A549 (cell line): ENCODE measurements around the gene THSD7A. TPM values are rescaled to one million over a fixed set of nuclear protein-coding genes. Genes with fewer than 3 reads are reported as not detected.

Source experiments
- ATAC-seq, 2 experiments: fragments of 200-7000 bp in 1 of 2; fragments of >200 bp in 1 of 2; cut with Nextera tagmentation in 1 of 2; cut with Tn5 transposase in 1 of 2; 3 replicates each; pipeline versions ENCODE4 v1.8.0 to v1.9.1; 2018 to 2020; ENCODE audit warnings: mild to moderate bottlenecking in 1 of 2, moderate library complexity in 1 of 2
- CTCF ChIA-PET: fragments of 300-600 bp; sonication (Branson Sonifier 250); formaldehyde crosslinking; extraction: SDS; loops from one replicate; lab custom pipeline; 2021; ENCODE audit warnings: antibody characterized with exemption, inconsistent platforms; lab: Yijun Ruan, JAX
- POLR2A ChIA-PET: fragments of 350-600 bp; formaldehyde crosslinking; extraction: SDS; loops from one replicate; lab custom pipeline; 2021; ENCODE audit warnings: antibody characterized with exemption, inconsistent platforms; lab: Yijun Ruan, JAX
- DNase-seq, 2 experiments: peaks; one replicate each; pipeline versions ENCODE4 v3.0.0 to v3.0.0-alpha.2; 2011 to 2016; ENCODE audit warnings: low read depth in 1 of 2, low spot score in 1 of 2
- FAIRE-seq: peaks from 2 replicates; lab custom pipeline; 2011; peaks lifted over from hg19 to GRCh38; lab: Jason Lieb, UNC
- H3K27ac ChIP-seq, 2 experiments: fragments of >200 bp; sonication (Bioruptor Twin); formaldehyde crosslinking; 3 replicates each; pipeline ENCODE4 v1.5.1; 2016 to 2017
- H3K4me1 ChIP-seq: fragments of >200 bp; sonication (Bioruptor Twin); formaldehyde crosslinking; 3 replicates; pipeline ENCODE4 v1.6.1; 2016
- H3K4me2 ChIP-seq: fragments of >200 bp; sonication (Bioruptor Twin); formaldehyde crosslinking; 3 replicates; pipeline ENCODE4 v1.6.1; 2016
- H3K4me3 ChIP-seq: fragments of >200 bp; sonication (Bioruptor Twin); formaldehyde crosslinking; 3 replicates; pipeline ENCODE4 v1.5.1; 2016
- H3K9me3 ChIP-seq: fragments of >200 bp; sonication (Bioruptor Twin); formaldehyde crosslinking; 3 replicates; pipeline ENCODE4 v1.6.1; 2016
- CBX2 ChIP-seq: fragments of 200-600 bp; sonication (generic); IDR thresholded peaks from 2 replicates; pipeline ENCODE4 v1.6.1; 2016; ENCODE audit warnings: low read depth, mild to moderate bottlenecking, borderline replicate concordance
- CHD4 ChIP-seq: fragments of 200-600 bp; sonication (generic); IDR thresholded peaks from 2 replicates; pipeline ENCODE4 v1.6.1; 2016; ENCODE audit warnings: antibody characterized with exemption, mild to moderate bottlenecking, borderline replicate concordance
- EHF ChIP-seq: fragments of 250-450 bp; sonication (Bioruptor Pico); IDR thresholded peaks from 2 replicates; pipeline ENCODE4 v1.5.0; 2020; ENCODE audit warnings: mild to moderate bottlenecking
- EHMT2 ChIP-seq: fragments of 200-600 bp; sonication (generic); IDR thresholded peaks from 2 replicates; pipeline ENCODE4 v1.6.1; 2016; ENCODE audit warnings: antibody characterized with exemption, low read depth, mild to moderate bottlenecking, moderate library complexity
- FOSB ChIP-seq: fragments of 250-450 bp; sonication (Bioruptor Pico); IDR thresholded peaks from 2 replicates; pipeline ENCODE4 v1.5.0; 2020; ENCODE audit warnings: mild to moderate bottlenecking, moderate library complexity
- FOXS1 ChIP-seq: fragments of 250-450 bp; sonication (Bioruptor Pico); IDR thresholded peaks from 2 replicates; pipeline ENCODE4 v1.5.0; 2020; ENCODE audit warnings: mild to moderate bottlenecking, moderate library complexity
- HOXB13 ChIP-seq: fragments of 250-450 bp; sonication (Bioruptor Pico); IDR thresholded peaks from 2 replicates; pipeline ENCODE4 v1.5.0; 2020; ENCODE audit warnings: low read depth, mild to moderate bottlenecking, moderate library complexity
- JUN ChIP-seq, 2 experiments: fragments of >200 bp; sonication (Bioruptor Twin); formaldehyde crosslinking; IDR thresholded peaks; 2 replicates in 1 of 2; 3 replicates in 1 of 2; pipeline ENCODE4 v1.6.1; 2016 to 2017
- KDM1A ChIP-seq: fragments of 200-600 bp; sonication (generic); IDR thresholded peaks from 2 replicates; pipeline ENCODE4 v1.6.1; 2016; ENCODE audit warnings: low read depth, mild to moderate bottlenecking
- KDM5A ChIP-seq: fragments of 200-600 bp; sonication (generic); IDR thresholded peaks from 2 replicates; pipeline ENCODE4 v1.6.1; 2016; ENCODE audit warnings: antibody characterized with exemption, mild to moderate bottlenecking
- MAFK ChIP-seq: fragments of 450-650 bp; IDR thresholded peaks from 2 replicates; pipeline ENCODE4 v1.6.1; 2014; ENCODE audit not compliant: partially characterized antibody
- MYC ChIP-seq: IDR thresholded peaks from 2 replicates; pipeline ENCODE4 v1.6.1; 2012; ENCODE audit warnings: mild to moderate bottlenecking, inconsistent platforms, low read length, improper control_type of control experiment, borderline replicate concordance
- NFE2L2 ChIP-seq: fragments of 150-350 bp; conservative IDR thresholded peaks from 2 replicates; pipeline ENCODE4 v1.6.1; 2014; ENCODE audit warnings: low read length
- NR3C1 ChIP-seq: fragments of >200 bp; sonication (Bioruptor Twin); formaldehyde crosslinking; IDR thresholded peaks from 3 replicates; pipeline ENCODE4 v1.6.1; 2017
- POLR2A ChIP-seq: IDR thresholded peaks from 2 replicates; pipeline ENCODE4 v1.6.1; 2012; ENCODE audit warnings: mild to moderate bottlenecking, low read length
- POLR2AphosphoS2 ChIP-seq: conservative IDR thresholded peaks from 2 replicates; pipeline ENCODE4 v1.6.1; 2012; ENCODE audit warnings: low read length, improper control_type of control experiment, inconsistent platforms
- RCOR1 ChIP-seq: fragments of 150-350 bp; IDR thresholded peaks from 2 replicates; pipeline ENCODE4 v1.6.1; 2014; ENCODE audit warnings: antibody characterized with exemption, low read length, low read depth
- TFCP2L1 ChIP-seq: fragments of 250-450 bp; sonication (Bioruptor Pico); IDR thresholded peaks from 2 replicates; pipeline ENCODE4 v1.5.0; 2021; ENCODE audit warnings: mild to moderate bottlenecking
- TP53 ChIP-seq: fragments of 250-450 bp; sonication (Bioruptor Pico); IDR thresholded peaks from 2 replicates; pipeline ENCODE4 v1.5.0; 2021; ENCODE audit warnings: mild to moderate bottlenecking, moderate library complexity
- ZC3H11A ChIP-seq: fragments of 450-650 bp; IDR thresholded peaks from 2 replicates; pipeline ENCODE4 v1.6.1; 2014; ENCODE audit warnings: antibody characterized with exemption, mild to moderate bottlenecking
- ZSCAN20 ChIP-seq: fragments of 250-450 bp; sonication (Bioruptor Pico); IDR thresholded peaks from 2 replicates; pipeline ENCODE4 v1.8.0; 2022; ENCODE audit warnings: mild to moderate bottlenecking, moderate library complexity
- WGBS: methylation state at CpG from one replicate; pipeline ENCODE4 v1.1.6; 2017; ENCODE audit errors: missing lambda C conversion rate; 5-methylcytosine and 5-hydroxymethylcytosine counted together
- polyA plus RNA-seq, 4 experiments: library from polyadenylated mRNA; depleted of rRNA in 3 of 4; stranded (reverse); fragments of >200 nt; fragmentation: RNase III in 1 of 4; extraction: RNeasy Plus Mini Kit Qiagen cat#74134 plus additional on column Dnase treatment in 1 of 4; gene quantifications; 2 replicates in 3 of 4; 3 replicates in 1 of 4; pipeline ENCODE4 v1.2.3, GENCODE V29; 2011 to 2017
- TF ChIP-seq, protein P1 (sequence below): IDR thresholded peaks from 2 replicates; pipeline ENCODE4 v1.6.1; 2012; ENCODE audit warnings: low read depth, borderline replicate concordance
- TF ChIP-seq, protein P2 (sequence below): fragments of 150-350 bp; IDR thresholded peaks from 2 replicates; pipeline ENCODE4 v1.6.1; 2014; ENCODE audit warnings: low read depth, mild to moderate bottlenecking, low read length
- TF ChIP-seq, protein P3 (sequence below): fragments of 250-450 bp; sonication (Bioruptor Pico); IDR thresholded peaks from 2 replicates; pipeline ENCODE4 v1.5.0; 2020; ENCODE audit warnings: low read depth, mild to moderate bottlenecking, moderate library complexity
- TF ChIP-seq, protein P4 (sequence below): fragments of >200 bp; sonication (Bioruptor Twin); formaldehyde crosslinking; IDR thresholded peaks from 3 replicates; pipeline ENCODE4 v1.6.1; 2016
- TF ChIP-seq, protein P5 (sequence below): fragments of 250-450 bp; sonication (Bioruptor Pico); IDR thresholded peaks from 2 replicates; pipeline ENCODE4 v1.5.0; 2021; ENCODE audit warnings: mild to moderate bottlenecking, moderate library complexity, borderline replicate concordance
- TF ChIP-seq, protein P6 (sequence below): fragments of >200 bp; sonication (Bioruptor Twin); formaldehyde crosslinking; IDR thresholded peaks from 3 replicates; pipeline ENCODE4 v1.5.1; 2016

The THSD7A gene
- polyA plus RNA-seq, 2 of the 4 experiments (the other 2 are of a cell fraction): 5.7 to 11.8 TPM

DNA sequence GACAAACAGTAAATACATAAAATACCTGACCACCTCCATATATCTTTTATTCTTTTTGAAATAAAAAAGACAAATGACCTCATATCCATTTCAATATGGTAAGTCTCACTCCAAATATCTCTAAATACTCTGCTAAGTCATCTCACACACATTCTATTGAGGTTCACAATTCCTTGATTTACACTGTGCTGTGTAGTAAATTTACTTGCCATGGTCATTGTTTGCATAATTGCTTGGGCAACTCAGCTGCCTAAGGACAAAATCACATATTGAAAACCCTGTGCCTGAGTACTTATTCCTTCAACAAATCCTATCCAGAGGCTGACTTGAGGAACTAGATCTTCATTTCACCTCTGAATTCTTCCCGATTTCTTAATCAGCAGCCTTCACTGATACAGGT is 176.4 kb downstream of the THSD7A start:
- FAIRE-seq: peak; percentile 32
- peak in 1 of 2 experiments; percentile 39 for DNase-seq
- no peak for TF ChIP-seq POLR2AphosphoS2
- TF ChIP-seq NR3C1: no peak
- no peak for TF ChIP-seq ZSCAN20 (CRISPR knock-in tag)
- TF ChIP-seq RCOR1: no peak
- TF ChIP-seq, protein P1, sequence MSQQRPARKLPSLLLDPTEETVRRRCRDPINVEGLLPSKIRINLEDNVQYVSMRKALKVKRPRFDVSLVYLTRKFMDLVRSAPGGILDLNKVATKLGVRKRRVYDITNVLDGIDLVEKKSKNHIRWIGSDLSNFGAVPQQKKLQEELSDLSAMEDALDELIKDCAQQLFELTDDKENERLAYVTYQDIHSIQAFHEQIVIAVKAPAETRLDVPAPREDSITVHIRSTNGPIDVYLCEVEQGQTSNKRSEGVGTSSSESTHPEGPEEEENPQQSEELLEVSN: no peak
- TF ChIP-seq CBX2: no peak
- TF ChIP-seq MAFK: no peak
- TF ChIP-seq, protein P2, sequence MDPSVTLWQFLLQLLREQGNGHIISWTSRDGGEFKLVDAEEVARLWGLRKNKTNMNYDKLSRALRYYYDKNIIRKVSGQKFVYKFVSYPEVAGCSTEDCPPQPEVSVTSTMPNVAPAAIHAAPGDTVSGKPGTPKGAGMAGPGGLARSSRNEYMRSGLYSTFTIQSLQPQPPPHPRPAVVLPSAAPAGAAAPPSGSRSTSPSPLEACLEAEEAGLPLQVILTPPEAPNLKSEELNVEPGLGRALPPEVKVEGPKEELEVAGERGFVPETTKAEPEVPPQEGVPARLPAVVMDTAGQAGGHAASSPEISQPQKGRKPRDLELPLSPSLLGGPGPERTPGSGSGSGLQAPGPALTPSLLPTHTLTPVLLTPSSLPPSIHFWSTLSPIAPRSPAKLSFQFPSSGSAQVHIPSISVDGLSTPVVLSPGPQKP: no peak
- TF ChIP-seq MYC: no peak
- TF ChIP-seq POLR2A: no peak
- TF ChIP-seq FOSB (CRISPR knock-in tag): no peak
- TF ChIP-seq EHF (CRISPR knock-in tag): no peak
- Histone ChIP-seq H3K4me2 (peak overlapping the region; percentile 66), H3K4me1 (peaks cover 40% of the 10 kb centered on the region), H3K9me3 (no peaks in the 10 kb centered on the region), H3K27ac (peak overlapping the region; percentile 51 to 65; a peak in 4 of 6 replicates), H3K4me3 (no peak overlapping the region)
- peak in 1 of 2 experiments; percentile 29; a peak in 2 of 6 replicates for ATAC-seq
- ChIA-PET POLR2A (no interaction called here), CTCF (interaction anchor here (1.5 kb wide), 1 partner anchor 26 kb away, joined by 3 read pairs; no protein-coding TSS in a partner anchor)
- WGBS: 38% methylated on average over 1 of the region's 1 CpG

DNA sequence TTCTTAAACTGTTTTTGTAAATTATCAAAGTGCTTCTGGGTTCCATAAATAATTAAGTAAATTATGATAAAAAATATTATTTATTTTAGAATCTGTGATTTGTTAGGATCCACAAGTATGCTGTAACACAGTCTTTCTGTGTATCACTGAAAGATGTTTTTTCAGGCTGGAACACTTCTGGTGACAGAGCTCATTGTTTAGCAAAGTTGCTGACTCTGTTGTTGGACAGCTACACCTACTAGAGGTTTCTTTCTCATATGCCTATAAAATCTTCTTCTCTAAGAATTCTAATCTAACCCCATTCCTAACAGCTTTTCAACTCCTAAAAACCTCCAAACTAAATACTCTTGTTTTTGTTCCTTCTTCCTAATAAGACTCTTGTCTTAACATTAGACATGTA is 176.8 kb downstream of the THSD7A start:
- peak overlapping the region; percentile 33 to 51; a peak in 3 of 6 replicates for H3K27ac ChIP-seq
- CTCF ChIA-PET: interaction anchor here (1.5 kb wide), 1 partner anchor 26 kb away, joined by 3 read pairs; no protein-coding TSS in a partner anchor
- POLR2A ChIA-PET: no interaction called here
- FAIRE-seq (no peak), ATAC-seq (0 out of 6 replicates have a peak, but pooled peaks of 1 of the 2 experiments have one; percentile 30), DNase-seq (no peak)
- peak overlapping the region; percentile 66 for H3K4me2 ChIP-seq
- H3K4me3 ChIP-seq: no peak overlapping the region
- TF ChIP-seq, protein P3, sequence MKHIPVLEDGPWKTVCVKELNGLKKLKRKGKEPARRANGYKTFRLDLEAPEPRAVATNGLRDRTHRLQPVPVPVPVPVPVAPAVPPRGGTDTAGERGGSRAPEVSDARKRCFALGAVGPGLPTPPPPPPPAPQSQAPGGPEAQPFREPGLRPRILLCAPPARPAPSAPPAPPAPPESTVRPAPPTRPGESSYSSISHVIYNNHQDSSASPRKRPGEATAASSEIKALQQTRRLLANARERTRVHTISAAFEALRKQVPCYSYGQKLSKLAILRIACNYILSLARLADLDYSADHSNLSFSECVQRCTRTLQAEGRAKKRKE (CRISPR knock-in tag): no peak
- no peak for TF ChIP-seq POLR2A
- TF ChIP-seq EHF (CRISPR knock-in tag): no peak
- TF ChIP-seq, protein P4, sequence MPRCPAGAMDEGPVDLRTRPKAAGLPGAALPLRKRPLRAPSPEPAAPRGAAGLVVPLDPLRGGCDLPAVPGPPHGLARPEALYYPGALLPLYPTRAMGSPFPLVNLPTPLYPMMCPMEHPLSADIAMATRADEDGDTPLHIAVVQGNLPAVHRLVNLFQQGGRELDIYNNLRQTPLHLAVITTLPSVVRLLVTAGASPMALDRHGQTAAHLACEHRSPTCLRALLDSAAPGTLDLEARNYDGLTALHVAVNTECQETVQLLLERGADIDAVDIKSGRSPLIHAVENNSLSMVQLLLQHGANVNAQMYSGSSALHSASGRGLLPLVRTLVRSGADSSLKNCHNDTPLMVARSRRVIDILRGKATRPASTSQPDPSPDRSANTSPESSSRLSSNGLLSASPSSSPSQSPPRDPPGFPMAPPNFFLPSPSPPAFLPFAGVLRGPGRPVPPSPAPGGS: no peak
- TF ChIP-seq RCOR1: no peak
- no peak for TF ChIP-seq TFCP2L1 (CRISPR knock-in tag)
- TF ChIP-seq KDM1A: no peak
- TF ChIP-seq ZC3H11A: no peak
- no peak for TF ChIP-seq KDM5A
- TF ChIP-seq FOXS1: no peak
- TF ChIP-seq NFE2L2: no peak
- TF ChIP-seq, protein P5, sequence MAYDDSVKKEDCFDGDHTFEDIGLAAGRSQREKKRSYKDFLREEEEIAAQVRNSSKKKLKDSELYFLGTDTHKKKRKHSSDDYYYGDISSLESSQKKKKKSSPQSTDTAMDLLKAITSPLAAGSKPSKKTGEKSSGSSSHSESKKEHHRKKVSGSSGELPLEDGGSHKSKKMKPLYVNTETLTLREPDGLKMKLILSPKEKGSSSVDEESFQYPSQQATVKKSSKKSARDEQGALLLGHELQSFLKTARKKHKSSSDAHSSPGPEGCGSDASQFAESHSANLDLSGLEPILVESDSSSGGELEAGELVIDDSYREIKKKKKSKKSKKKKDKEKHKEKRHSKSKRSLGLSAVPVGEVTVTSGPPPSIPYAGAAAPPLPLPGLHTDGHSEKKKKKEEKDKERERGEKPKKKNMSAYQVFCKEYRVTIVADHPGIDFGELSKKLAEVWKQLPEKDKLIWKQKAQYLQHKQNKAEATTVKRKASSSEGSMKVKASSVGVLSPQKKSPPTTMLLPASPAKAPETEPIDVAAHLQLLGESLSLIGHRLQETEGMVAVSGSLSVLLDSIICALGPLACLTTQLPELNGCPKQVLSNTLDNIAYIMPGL (CRISPR knock-in tag): no peak
- no peak for TF ChIP-seq HOXB13 (CRISPR knock-in tag)
- TF ChIP-seq TP53 (CRISPR knock-in tag): no peak
- no peak for TF ChIP-seq MAFK
- no peak for TF ChIP-seq EHMT2
- TF ChIP-seq JUN (IDR thresholded peaks at IDR 0.05): no peak
- no peak for TF ChIP-seq CHD4
- TF ChIP-seq, protein P6, sequence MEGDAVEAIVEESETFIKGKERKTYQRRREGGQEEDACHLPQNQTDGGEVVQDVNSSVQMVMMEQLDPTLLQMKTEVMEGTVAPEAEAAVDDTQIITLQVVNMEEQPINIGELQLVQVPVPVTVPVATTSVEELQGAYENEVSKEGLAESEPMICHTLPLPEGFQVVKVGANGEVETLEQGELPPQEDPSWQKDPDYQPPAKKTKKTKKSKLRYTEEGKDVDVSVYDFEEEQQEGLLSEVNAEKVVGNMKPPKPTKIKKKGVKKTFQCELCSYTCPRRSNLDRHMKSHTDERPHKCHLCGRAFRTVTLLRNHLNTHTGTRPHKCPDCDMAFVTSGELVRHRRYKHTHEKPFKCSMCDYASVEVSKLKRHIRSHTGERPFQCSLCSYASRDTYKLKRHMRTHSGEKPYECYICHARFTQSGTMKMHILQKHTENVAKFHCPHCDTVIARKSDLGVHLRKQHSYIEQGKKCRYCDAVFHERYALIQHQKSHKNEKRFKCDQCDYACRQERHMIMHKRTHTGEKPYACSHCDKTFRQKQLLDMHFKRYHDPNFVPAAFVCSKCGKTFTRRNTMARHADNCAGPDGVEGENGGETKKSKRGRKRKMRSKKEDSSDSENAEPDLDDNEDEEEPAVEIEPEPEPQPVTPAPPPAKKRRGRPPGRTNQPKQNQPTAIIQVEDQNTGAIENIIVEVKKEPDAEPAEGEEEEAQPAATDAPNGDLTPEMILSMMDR: no peak
- peaks cover 42% of the 10 kb centered on the region for H3K4me1 ChIP-seq
- no peaks in the 10 kb centered on the region for H3K9me3 ChIP-seq
